Body of pancreas (tissue), 4 donors: ENCODE measurements around the gene GRM8. TPM values are rescaled to one million over a fixed set of nuclear protein-coding genes. Genes with fewer than 3 reads are reported as not detected.
A peak's percentile ranks its signal among the peaks of the same experiment; 100 is the strongest.

Source experiments
- ATAC-seq: fragments of 150-250 bp; one replicate; pipeline ENCODE4 v1.9.1; 2016
- DNase-seq, 4 donors: peaks; one replicate each; pipeline ENCODE4 v3.0.0-alpha.2; 2019
- H3K27ac ChIP-seq, 4 donors: fragments of 200-600 bp; sonication (generic); 1 replicate in 3 of 4; 2 replicates in 1 of 4; pipeline versions ENCODE4 v1.5.1 to v1.6.1; 2016 to 2019; ENCODE audit warnings: mild to moderate bottlenecking in 1 of 4, mixed read lengths in 1 of 4, moderate library complexity in 1 of 4
- H3K27me3 ChIP-seq, 2 donors: fragments of 200-600 bp; sonication (generic); one replicate each; pipeline ENCODE4 v1.6.0; 2016; ENCODE audit warnings: mild to moderate bottlenecking in 1 of 2
- H3K36me3 ChIP-seq, 2 donors: fragments of 200-600 bp; sonication (generic); replicated peaks in 1 of 2; 2 replicates each; pipeline ENCODE4 v1.5.1; 2016; ENCODE audit warnings: low read depth in 2 of 2; ENCODE audit not compliant: insufficient read depth in 1 of 2
- H3K4me1 ChIP-seq: fragments of 200-600 bp; sonication (generic); one replicate; pipeline ENCODE4 v1.6.0; 2016
- H3K4me3 ChIP-seq, 2 donors: fragments of 200-600 bp; sonication (generic); 1 replicate in 1 of 2; 2 replicates in 1 of 2; pipeline ENCODE4 v1.5.1; 2016 to 2019
- H3K9me3 ChIP-seq, 3 donors: fragments of 200-600 bp; sonication (generic); 1 replicate in 2 of 3; 2 replicates in 1 of 3; pipeline ENCODE4 v1.5.1; 2016
- CTCF ChIP-seq, 7 experiments: fragments of 450-650 bp in 4 of 7; fragments of 200-600 bp in 3 of 7; sonication (generic) in 3 of 7; IDR thresholded peaks; one replicate each; pipeline ENCODE4 v1.5.1; 2016 to 2019; ENCODE audit warnings: antibody characterized with exemption in 7 of 7
- POLR2A ChIP-seq, 3 donors: fragments of 450-650 bp; IDR thresholded peaks; one replicate each; pipeline ENCODE4 v1.6.1; 2016; ENCODE audit warnings: antibody characterized with exemption in 3 of 3, mild to moderate bottlenecking in 2 of 3
- WGBS, 2 donors: methylation state at CpG; one replicate each; pipeline ENCODE4 v1.1.5; 2017; 5-methylcytosine and 5-hydroxymethylcytosine counted together
- intact Hi-C: fragments of 100-400 bp; cut with DNase I; formaldehyde crosslinking; loops from one replicate; pipeline ENCODE4 v1.15.1; 2023
- total RNA-seq, 2 donors: library from RNA; depleted of rRNA; stranded (reverse); fragments of >200 nt; gene quantifications; one replicate each; pipeline ENCODE4 v1.1.0, GENCODE V29; 2016

Gene GRM8
- total RNA-seq, 2 donors from 2014 or later, result 2.3 TPM; not detected in 1

- TF ChIP-seq CTCF (IDR thresholded peaks at IDR 0.05) (no peak), POLR2A (IDR thresholded peaks at IDR 0.05) (no peak)
- no peak overlapping the region for H3K4me3 ChIP-seq
- ATAC-seq, result no peak
- intact Hi-C loops, result no loop called here
- H3K27me3 ChIP-seq, result no peaks in the 10 kb centered on the region
- no peak overlapping the region for H3K27ac ChIP-seq
- no peaks in the 10 kb centered on the region for H3K4me1 ChIP-seq
- WGBS, 2 donors, result 90 to 96% methylated on average over 13 to 18 of the region's 18 CpGs
- no peaks in the 10 kb centered on the region for H3K9me3 ChIP-seq
- no peaks in the 10 kb centered on the region for H3K36me3 ChIP-seq
- DNase-seq, result no peak
Observed at GRCh38 chr7:127091620-127092019, 161.1 kb downstream of the GRM8 start.

DNA sequence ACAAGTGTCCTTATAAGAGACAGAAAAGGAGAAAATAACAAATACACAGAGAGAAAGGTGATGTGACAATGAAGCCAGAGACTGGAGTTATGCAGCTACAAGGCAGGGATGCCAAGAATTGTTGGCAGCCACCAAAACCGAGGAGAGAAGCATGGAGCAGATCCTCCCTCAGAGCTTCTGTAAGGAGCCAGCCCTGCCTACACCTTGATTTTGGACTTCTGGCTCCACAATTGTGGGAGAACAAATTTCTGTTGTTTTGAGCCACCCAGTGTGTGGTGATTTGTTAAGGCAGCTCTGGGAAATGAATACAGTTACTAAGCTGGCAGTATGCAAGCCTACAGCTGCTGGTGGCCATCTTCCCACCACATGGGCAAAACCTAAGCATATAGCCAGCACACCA, 163.6 kb downstream of the GRM8 start:
- H3K36me3 ChIP-seq, result no peaks in the 10 kb centered on the region
- H3K27ac ChIP-seq, result no peak overlapping the region
- no peaks in the 10 kb centered on the region for H3K9me3 ChIP-seq
- H3K4me1 ChIP-seq, result no peaks in the 10 kb centered on the region
- DNase-seq (no peak), ATAC-seq (no peak)
- no peak overlapping the region for H3K4me3 ChIP-seq
- intact Hi-C loops, result no loop called here
- no peaks in the 10 kb centered on the region for H3K27me3 ChIP-seq
- WGBS, 2 donors, result 67 to 71% methylated on average over 1 of the region's 1 CpG
- no peak for TF ChIP-seq CTCF (IDR thresholded peaks at IDR 0.05)

- intact Hi-C loops, result no loop called here
- ATAC-seq (no peak), DNase-seq (no peak)
- Histone ChIP-seq H3K27ac (no peak overlapping the region), H3K4me1 (no peaks in the 10 kb centered on the region), H3K4me3 (no peak overlapping the region), H3K9me3 (no peaks in the 10 kb centered on the region), H3K27me3 (no peaks in the 10 kb centered on the region), H3K36me3 (no peaks in the 10 kb centered on the region)
- 76 to 84% methylated on average over 3 of the region's 3 CpGs for WGBS, 2 donors
- TF ChIP-seq POLR2A (IDR thresholded peaks at IDR 0.05), result no peak
- no peak for TF ChIP-seq CTCF (IDR thresholded peaks at IDR 0.05)
Observed at GRCh38 chr7:127081539-127081938, 171.2 kb downstream of the GRM8 start.

DNA sequence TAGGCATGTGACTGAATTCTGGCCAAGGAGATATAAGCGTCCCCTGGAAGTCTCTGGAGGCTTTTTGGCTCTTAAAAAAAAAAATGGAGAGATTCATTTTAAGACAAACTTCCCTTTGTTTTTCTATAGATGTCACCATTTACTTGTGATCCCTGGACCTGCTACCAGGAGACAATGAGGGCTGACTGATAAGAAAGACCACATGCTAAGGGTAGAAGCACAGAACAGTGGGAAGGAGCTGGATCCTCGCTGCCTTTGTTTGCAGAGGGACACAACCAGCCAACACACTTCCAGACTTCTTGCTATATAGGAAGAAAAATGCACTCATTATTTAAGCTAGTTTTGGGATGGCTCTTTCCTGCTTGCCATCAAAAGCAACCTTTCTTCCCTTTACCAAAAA, 172.2 kb downstream of the GRM8 start:
- Histone ChIP-seq H3K9me3 (no peaks in the 10 kb centered on the region), H3K27me3 (no peaks in the 10 kb centered on the region), H3K36me3 (no peaks in the 10 kb centered on the region), H3K4me1 (no peaks in the 10 kb centered on the region), H3K4me3 (no peak overlapping the region), H3K27ac (no peak overlapping the region)
- TF ChIP-seq POLR2A (IDR thresholded peaks at IDR 0.05) (no peak), CTCF (IDR thresholded peaks at IDR 0.05) (no peak)
- WGBS, 2 donors, result 70 to 72% methylated on average over 2 of the region's 2 CpGs
- ATAC-seq (no peak), DNase-seq (no peak)
- intact Hi-C loops, result no loop called here

- WGBS, 2 donors, result 46 to 63% methylated on average over 3 of the region's 3 CpGs
- no peak overlapping the region for H3K27ac ChIP-seq
- H3K36me3 ChIP-seq, result no peaks in the 10 kb centered on the region
- no peaks in the 10 kb centered on the region for H3K27me3 ChIP-seq
- no peak overlapping the region for H3K4me3 ChIP-seq
- no peak for TF ChIP-seq POLR2A (IDR thresholded peaks at IDR 0.05)
- peak in 3 of 7 experiments; percentile 11 to 36 (median 19) for TF ChIP-seq CTCF (IDR thresholded peaks at IDR 0.05)
- H3K4me1 ChIP-seq, result no peaks in the 10 kb centered on the region
- intact Hi-C loops, result no loop called here
- peak in 2 of 4 donors; percentile 7 to 32 for DNase-seq
- H3K9me3 ChIP-seq, result no peaks in the 10 kb centered on the region
- no peak for ATAC-seq
Observed at GRCh38 chr7:127066974-127067373, 185.8 kb downstream of the GRM8 start.
